K562 (cell line): ENCODE results near the gene TUBB6. TPM values are rescaled to one million over a fixed set of nuclear protein-coding genes. Genes with fewer than 3 reads are reported as not detected.

Experiments used
- FOSL1 ChIP-seq: fragments of 200-800 bp; sonication (Bioruptor generic); conservative IDR thresholded peaks from 2 replicates; pipeline ENCODE4 v1.6.1; 2016; ENCODE audit warnings: missing genetic modification characterization, missing compliant biosample characterization
- HDAC2 ChIP-seq: fragments of 450-650 bp; IDR thresholded peaks from 2 replicates; pipeline ENCODE4 v1.6.1; 2016; ENCODE audit warnings: mild to moderate bottlenecking
- HSF4 ChIP-seq: fragments of 250-450 bp; sonication (Bioruptor Pico); IDR thresholded peaks from 2 replicates; pipeline ENCODE4 v2.1.2; 2022; ENCODE audit warnings: mild to moderate bottlenecking, moderate library complexity, borderline replicate concordance
- KLF13 ChIP-seq: fragments of 450-650 bp; IDR thresholded peaks from 2 replicates; pipeline ENCODE4 v1.6.1; 2016; ENCODE audit warnings: missing genetic modification characterization, low read depth, mild to moderate bottlenecking, missing compliant biosample characterization, moderate library complexity, borderline replicate concordance
- RBM25 ChIP-seq: fragments of 200-400 bp; formaldehyde crosslinking; IDR thresholded peaks from 2 replicates; pipeline ENCODE4 v1.6.1; 2018; ENCODE audit warnings: low read length, low read depth, moderate library complexity; ENCODE audit not compliant: severe bottlenecking
- RCOR1 ChIP-seq, 2 experiments: IDR thresholded peaks; 2 replicates each; pipeline ENCODE4 v1.6.1; 2012; ENCODE audit warnings: low read depth in 2 of 2, low read length in 2 of 2, borderline replicate concordance in 1 of 2, improper control_type of control experiment in 1 of 2
- SREBF2 ChIP-seq: sonication (generic); formaldehyde crosslinking; IDR thresholded peaks from 2 replicates; pipeline ENCODE4 v1.4.0; 2020; ENCODE audit warnings: mild to moderate bottlenecking, missing genetic modification reagents
- ZNF212 ChIP-seq: fragments of 450-650 bp; formaldehyde crosslinking; IDR thresholded peaks from 2 replicates; pipeline ENCODE4 v1.4.0; 2020; ENCODE audit warnings: mild to moderate bottlenecking
- ZNF274 ChIP-seq: IDR thresholded peaks from 2 replicates; pipeline ENCODE4 v1.6.1; 2011; ENCODE audit warnings: low read depth, mild to moderate bottlenecking, low read length, moderate library complexity, borderline replicate concordance
- ZNF586 ChIP-seq: fragments of 450-650 bp; formaldehyde crosslinking; conservative IDR thresholded peaks from 2 replicates; pipeline ENCODE4 v1.4.0; 2020; ENCODE audit warnings: mild to moderate bottlenecking, moderate library complexity
- ZNF695 ChIP-seq: fragments of 450-650 bp; formaldehyde crosslinking; IDR thresholded peaks from 2 replicates; pipeline ENCODE4 v1.4.0; 2020; ENCODE audit warnings: mild to moderate bottlenecking, moderate library complexity
- polyA plus RNA-seq, 8 experiments: library from polyadenylated mRNA; depleted of rRNA in 4 of 8; stranded (reverse) in 5 of 8; unstranded in 3 of 8; fragments of >200 nt; fragmentation: Nextera tagmentation in 2 of 8; fragmentation: Illumina TruSeq in 1 of 8; extraction: Ambion mirVana in 2 of 8; extraction: Trizol in 1 of 8; gene quantifications; 2 replicates each; pipeline versions ENCODE4 v1.2.1 to v1.2.3, GENCODE V29; 2011 to 2014; ENCODE audit warnings: inconsistent platforms in 1 of 8, missing spikeins in 1 of 8
- total RNA-seq, 7 experiments: library from RNA; depleted of rRNA in 6 of 7; stranded (reverse); fragments of >200 nt in 6 of 7; fragmentation: Illumina TruSeq in 2 of 7; extraction: Trizol in 2 of 7; gene quantifications; 2 replicates each; pipeline versions ENCODE4 v1.2.1 to v1.2.3, GENCODE V29; 2011 to 2021; ENCODE audit warnings: low replicate concordance in 1 of 7
- TF ChIP-seq, protein P1 (sequence below), 2 experiments: fragments of 450-650 bp; formaldehyde crosslinking in 1 of 2; IDR thresholded peaks; 2 replicates each; pipeline versions ENCODE4 v1.4.0 to v1.6.1; 2014 to 2020; ENCODE audit warnings: mild to moderate bottlenecking in 2 of 2, borderline replicate concordance in 1 of 2, low read depth in 1 of 2
- TF ChIP-seq, protein P2 (sequence below): sonication (generic); formaldehyde crosslinking; IDR thresholded peaks from 2 replicates; pipeline ENCODE4 v1.8.1; 2023; ENCODE audit warnings: mild to moderate bottlenecking, missing genetic modification reagents
- TF ChIP-seq, protein P3 (sequence below): fragments of 450-650 bp; IDR thresholded peaks from 2 replicates; pipeline ENCODE4 v1.6.1; 2016; ENCODE audit warnings: missing biosample characterization, missing genetic modification characterization
- TF ChIP-seq, protein P4 (sequence below): fragments of 450-650 bp; conservative IDR thresholded peaks from 2 replicates; pipeline ENCODE4 v1.6.1; 2016; ENCODE audit warnings: missing genetic modification characterization, low read depth, mild to moderate bottlenecking, control low read depth, missing compliant biosample characterization

The TUBB6 gene
- total and polyA plus RNA-seq, 9 of the 15 experiments (the other 6 are each of a cell fraction or from before 2014, with no cell fraction given), result 43.9 to 404 (median 81.1) TPM

DNA sequence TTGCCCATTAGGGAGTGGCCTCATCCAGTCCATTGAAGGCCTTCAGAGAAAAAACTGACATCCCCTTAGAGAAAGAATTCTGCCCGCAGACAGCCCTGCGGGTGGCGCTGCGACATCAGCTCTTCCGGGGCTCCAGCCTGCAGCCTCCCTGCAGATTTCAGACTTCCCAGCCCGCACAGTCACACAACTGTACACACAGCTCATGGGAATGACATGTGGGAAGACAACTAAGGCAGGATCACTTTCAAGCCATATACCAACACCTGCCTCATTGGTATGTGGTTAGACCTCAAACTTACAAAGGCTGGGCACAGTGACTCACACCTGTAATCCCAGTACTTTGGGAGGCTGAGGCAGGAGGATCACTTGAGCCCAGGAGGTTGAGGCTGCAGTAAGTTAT, 24.8 kb upstream of the TUBB6 start (continued):
- 0 out of 4 replicates have a peak, but pooled peaks of 1 of the 2 experiments have one; percentile 9 for TF ChIP-seq RCOR1 (IDR thresholded peaks at IDR 0.05; ENCODE audit: borderline replicate concordance in 1 of 2, low read depth in 2 of 2, low read length in 2 of 2)
- no peak for TF ChIP-seq ZNF586 (CRISPR knock-in tag)
- TF ChIP-seq, protein P1, sequence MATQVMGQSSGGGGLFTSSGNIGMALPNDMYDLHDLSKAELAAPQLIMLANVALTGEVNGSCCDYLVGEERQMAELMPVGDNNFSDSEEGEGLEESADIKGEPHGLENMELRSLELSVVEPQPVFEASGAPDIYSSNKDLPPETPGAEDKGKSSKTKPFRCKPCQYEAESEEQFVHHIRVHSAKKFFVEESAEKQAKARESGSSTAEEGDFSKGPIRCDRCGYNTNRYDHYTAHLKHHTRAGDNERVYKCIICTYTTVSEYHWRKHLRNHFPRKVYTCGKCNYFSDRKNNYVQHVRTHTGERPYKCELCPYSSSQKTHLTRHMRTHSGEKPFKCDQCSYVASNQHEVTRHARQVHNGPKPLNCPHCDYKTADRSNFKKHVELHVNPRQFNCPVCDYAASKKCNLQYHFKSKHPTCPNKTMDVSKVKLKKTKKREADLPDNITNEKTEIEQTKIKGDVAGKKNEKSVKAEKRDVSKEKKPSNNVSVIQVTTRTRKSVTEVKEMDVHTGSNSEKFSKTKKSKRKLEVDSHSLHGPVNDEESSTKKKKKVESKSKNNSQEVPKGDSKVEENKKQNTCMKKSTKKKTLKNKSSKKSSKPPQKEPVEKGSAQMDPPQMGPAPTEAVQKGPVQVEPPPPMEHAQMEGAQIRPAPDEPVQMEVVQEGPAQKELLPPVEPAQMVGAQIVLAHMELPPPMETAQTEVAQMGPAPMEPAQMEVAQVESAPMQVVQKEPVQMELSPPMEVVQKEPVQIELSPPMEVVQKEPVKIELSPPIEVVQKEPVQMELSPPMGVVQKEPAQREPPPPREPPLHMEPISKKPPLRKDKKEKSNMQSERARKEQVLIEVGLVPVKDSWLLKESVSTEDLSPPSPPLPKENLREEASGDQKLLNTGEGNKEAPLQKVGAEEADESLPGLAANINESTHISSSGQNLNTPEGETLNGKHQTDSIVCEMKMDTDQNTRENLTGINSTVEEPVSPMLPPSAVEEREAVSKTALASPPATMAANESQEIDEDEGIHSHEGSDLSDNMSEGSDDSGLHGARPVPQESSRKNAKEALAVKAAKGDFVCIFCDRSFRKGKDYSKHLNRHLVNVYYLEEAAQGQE (IDR thresholded peaks at IDR 0.05; ENCODE audit: borderline replicate concordance), result peak; percentile 65; the same call in 1 of the 2 replicates
- TF ChIP-seq, protein P1 (CRISPR knock-in tag; IDR thresholded peaks at IDR 0.05; ENCODE audit: low read depth), result no peak
- TF ChIP-seq ZNF274, result no peak
- TF ChIP-seq KLF13 (tag), result no peak
- no peak for TF ChIP-seq HSF4 (CRISPR knock-in tag)
- no peak for TF ChIP-seq RBM25
- no peak for TF ChIP-seq SREBF2 (CRISPR knock-in tag)
- TF ChIP-seq, protein P2, sequence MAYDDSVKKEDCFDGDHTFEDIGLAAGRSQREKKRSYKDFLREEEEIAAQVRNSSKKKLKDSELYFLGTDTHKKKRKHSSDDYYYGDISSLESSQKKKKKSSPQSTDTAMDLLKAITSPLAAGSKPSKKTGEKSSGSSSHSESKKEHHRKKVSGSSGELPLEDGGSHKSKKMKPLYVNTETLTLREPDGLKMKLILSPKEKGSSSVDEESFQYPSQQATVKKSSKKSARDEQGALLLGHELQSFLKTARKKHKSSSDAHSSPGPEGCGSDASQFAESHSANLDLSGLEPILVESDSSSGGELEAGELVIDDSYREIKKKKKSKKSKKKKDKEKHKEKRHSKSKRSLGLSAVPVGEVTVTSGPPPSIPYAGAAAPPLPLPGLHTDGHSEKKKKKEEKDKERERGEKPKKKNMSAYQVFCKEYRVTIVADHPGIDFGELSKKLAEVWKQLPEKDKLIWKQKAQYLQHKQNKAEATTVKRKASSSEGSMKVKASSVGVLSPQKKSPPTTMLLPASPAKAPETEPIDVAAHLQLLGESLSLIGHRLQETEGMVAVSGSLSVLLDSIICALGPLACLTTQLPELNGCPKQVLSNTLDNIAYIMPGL (CRISPR knock-in tag), result no peak
- TF ChIP-seq, protein P3, sequence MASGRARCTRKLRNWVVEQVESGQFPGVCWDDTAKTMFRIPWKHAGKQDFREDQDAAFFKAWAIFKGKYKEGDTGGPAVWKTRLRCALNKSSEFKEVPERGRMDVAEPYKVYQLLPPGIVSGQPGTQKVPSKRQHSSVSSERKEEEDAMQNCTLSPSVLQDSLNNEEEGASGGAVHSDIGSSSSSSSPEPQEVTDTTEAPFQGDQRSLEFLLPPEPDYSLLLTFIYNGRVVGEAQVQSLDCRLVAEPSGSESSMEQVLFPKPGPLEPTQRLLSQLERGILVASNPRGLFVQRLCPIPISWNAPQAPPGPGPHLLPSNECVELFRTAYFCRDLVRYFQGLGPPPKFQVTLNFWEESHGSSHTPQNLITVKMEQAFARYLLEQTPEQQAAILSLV (tag), result no peak
- TF ChIP-seq HDAC2, result 0 out of 2 replicates have a peak, but pooled peaks have one; percentile 16
- peak; percentile 25; the same call in 1 of the 2 replicates for TF ChIP-seq FOSL1 (tag)
- no peak for TF ChIP-seq ZNF212 (CRISPR knock-in tag)
- TF ChIP-seq, protein P4, sequence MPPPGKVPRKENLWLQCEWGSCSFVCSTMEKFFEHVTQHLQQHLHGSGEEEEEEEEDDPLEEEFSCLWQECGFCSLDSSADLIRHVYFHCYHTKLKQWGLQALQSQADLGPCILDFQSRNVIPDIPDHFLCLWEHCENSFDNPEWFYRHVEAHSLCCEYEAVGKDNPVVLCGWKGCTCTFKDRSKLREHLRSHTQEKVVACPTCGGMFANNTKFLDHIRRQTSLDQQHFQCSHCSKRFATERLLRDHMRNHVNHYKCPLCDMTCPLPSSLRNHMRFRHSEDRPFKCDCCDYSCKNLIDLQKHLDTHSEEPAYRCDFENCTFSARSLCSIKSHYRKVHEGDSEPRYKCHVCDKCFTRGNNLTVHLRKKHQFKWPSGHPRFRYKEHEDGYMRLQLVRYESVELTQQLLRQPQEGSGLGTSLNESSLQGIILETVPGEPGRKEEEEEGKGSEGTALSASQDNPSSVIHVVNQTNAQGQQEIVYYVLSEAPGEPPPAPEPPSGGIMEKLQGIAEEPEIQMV (tag), result no peak
- TF ChIP-seq ZNF695 (CRISPR knock-in tag), result no peak
